Activated T-helper 17 cell treated with anti-CD3 and anti-CD28 coated beads, Interleukin-2, amount 50 U/mL, for 72 hours (primary cell): Measurements from ENCODE around the gene TWF2. TPM values are rescaled to one million over a fixed set of nuclear protein-coding genes. Genes with fewer than 3 reads are reported as not detected.

Experiments
- ATAC-seq: fragments of 150-1000 bp; cut with Tn5 transposase; replicated peaks from 2 replicates; pipeline ENCODE4 v1.10.0; 2021; ENCODE audit warnings: mild to moderate bottlenecking, moderate library complexity
- H3K27ac Mint-ChIP-seq: one replicate; pipeline ENCODE4 v1.8.0; 2022; ENCODE audit warnings: mixed read lengths
- H3K27me3 Mint-ChIP-seq: one replicate; pipeline ENCODE4 v1.8.0; 2022; ENCODE audit warnings: mixed read lengths
- H3K36me3 Mint-ChIP-seq: one replicate; pipeline ENCODE4 v1.8.0; 2022; ENCODE audit warnings: low read depth, mild to moderate bottlenecking, mixed read lengths
- H3K4me1 Mint-ChIP-seq: one replicate; pipeline ENCODE4 v1.8.0; 2022; ENCODE audit warnings: mixed read lengths
- H3K4me3 Mint-ChIP-seq: one replicate; pipeline ENCODE4 v1.8.0; 2022; ENCODE audit warnings: mild to moderate bottlenecking, mixed read lengths
- H3K9me3 Mint-ChIP-seq: one replicate; pipeline ENCODE4 v1.8.0; 2022; ENCODE audit warnings: mixed read lengths
- total RNA-seq, 2 donors: library from RNA; stranded (reverse); gene quantifications; one replicate each; pipeline ENCODE4 v1.2.3, GENCODE V29; 2022

Gene TWF2
- total RNA-seq, 2 donors from 2014 or later = 89.9 to 159 TPM

DNA sequence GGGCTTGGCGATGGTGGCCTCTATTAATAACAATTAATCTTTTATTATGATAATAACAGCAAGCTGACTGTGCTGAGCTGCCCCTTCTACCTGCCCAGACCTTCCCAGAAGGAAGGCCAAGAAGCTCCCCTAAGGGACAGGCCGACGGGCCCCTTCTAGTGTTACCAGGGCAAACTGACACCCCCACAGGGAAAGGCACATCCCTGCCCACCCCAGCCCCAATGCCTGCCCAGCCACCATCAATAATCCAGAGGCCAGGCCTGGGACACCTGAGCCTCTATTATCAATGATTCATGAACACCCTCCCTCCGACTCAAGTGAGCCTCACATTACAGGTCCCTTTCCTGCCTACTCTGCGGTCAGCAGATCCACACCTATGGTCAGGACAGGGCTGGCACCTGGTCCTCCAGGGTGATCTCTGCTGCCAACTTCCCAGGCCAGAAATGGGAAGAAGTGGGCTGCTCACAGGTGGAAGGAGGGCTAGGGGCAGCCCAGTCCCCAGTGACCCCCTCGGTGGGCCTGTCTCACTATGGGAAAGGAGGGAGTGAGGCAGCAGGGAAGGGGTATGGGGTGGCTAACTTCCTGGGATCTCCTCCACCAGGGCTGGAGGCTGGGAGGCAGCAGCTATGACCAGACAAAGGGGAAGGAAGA, 1.8 kb downstream of the TWF2 start:
- H3K9me3 Mint-ChIP-seq = no peaks in the 10 kb centered on the region
- H3K4me1 Mint-ChIP-seq = peaks cover 21% of the 10 kb centered on the region
- ATAC-seq = no peak
- peaks cover 79% of the 10 kb centered on the region for H3K36me3 Mint-ChIP-seq
- H3K4me3 Mint-ChIP-seq = peak overlapping the region; percentile 96
- no peaks in the 10 kb centered on the region for H3K27me3 Mint-ChIP-seq
- peak overlapping the region; percentile 84 for H3K27ac Mint-ChIP-seq

DNA sequence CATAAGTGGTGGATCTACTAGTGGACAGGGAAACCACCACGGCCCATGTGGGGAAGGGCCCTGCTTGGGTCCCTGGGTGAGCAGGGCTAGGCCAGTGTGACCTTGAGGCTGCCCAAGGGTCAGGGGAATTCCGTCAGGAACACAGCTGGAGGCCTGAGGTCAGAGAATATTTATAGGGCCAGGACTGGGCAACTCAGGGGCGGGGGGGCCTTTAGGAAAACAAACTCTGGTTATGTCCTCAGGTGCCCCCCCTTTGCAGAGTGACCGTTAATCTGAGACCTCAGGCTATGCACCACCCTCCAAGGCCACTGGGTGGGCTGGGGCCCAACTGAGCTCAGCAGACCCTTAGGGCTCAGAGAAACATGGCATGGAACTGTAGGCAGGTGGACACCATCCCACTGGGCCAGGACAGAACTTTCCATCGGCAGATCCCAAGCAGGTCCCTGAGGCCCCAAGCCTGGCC, 2.5 kb downstream of the TWF2 start:
- Mint-ChIP-seq H3K9me3 (no peaks in the 10 kb centered on the region), H3K27me3 (no peaks in the 10 kb centered on the region), H3K27ac (peak overlapping the region; percentile 84), H3K36me3 (peaks cover 79% of the 10 kb centered on the region), H3K4me3 (peak overlapping the region; percentile 96), H3K4me1 (peaks cover 21% of the 10 kb centered on the region)
- ATAC-seq = no peak

DNA sequence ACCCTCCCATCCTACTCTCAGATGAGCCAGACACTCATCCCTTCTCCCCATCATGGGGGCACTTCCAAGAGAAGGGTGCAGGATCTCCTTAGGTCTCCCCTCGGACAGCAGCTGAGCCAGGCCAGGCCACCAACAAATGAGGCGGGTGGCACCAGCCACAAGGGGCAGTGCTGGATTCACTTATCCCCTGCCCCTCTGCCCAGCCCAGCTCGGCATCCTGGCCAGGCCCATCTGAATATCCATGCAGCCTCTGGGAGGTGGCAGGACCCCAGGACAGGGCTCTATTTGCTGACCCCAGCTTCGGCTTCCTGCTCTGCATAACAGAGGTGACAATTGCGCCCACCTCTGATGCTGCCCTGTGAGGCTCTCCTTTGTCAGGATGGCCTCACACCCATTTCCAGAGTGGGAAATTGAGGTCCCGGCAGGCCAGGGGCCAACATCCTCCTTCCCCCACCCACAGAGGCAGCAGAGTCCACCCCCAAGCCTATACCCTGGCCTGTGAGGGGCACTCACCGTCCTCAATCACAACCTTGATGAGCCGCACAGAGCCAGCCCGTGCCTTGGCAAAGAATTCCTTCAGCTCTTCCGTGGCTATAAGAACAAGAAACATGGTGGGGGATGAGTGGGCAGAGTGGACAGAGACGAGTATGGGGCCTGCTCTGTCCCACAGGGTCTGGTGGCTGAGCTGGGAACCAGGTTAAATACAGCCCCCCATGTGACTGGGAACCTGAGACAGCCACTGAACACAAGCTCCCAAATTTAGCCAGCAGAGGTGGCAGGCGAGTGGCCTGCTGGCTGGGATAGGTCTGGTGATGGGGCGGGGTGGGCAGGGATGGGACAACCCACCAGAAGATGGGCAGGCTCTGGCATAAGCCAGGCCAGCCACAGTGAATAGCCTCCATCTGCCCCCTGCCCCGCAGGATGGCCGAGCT, 4.2 kb downstream of the TWF2 start:
- peaks cover 81% of the 10 kb centered on the region for H3K36me3 Mint-ChIP-seq
- no peaks in the 10 kb centered on the region for H3K9me3 Mint-ChIP-seq
- H3K4me3 Mint-ChIP-seq = no peak overlapping the region
- peak overlapping the region; percentile 59 for H3K27ac Mint-ChIP-seq
- no peaks in the 10 kb centered on the region for H3K27me3 Mint-ChIP-seq
- ATAC-seq = no peak
- peaks cover 10% of the 10 kb centered on the region for H3K4me1 Mint-ChIP-seq

DNA sequence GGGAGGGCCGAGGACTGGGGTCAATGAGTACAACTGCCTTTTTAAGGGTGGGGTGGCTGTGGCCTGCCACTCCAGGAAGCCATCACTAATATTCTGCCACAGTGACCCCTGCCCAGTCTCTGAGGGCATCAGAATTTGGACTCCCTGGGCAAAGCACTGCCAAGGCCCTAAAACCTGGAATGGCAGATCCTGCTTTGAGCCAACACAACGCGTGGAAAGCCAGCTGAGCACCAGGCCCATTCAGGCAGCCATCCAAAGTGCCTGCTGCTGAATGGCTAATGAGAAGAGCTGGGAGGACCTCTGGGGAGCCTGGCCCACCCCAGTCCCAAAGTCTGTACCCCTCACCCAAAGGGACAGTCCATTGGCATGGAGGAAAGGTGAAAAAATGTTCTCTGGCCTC, 5.0 kb downstream of the TWF2 start:
- no peak overlapping the region for H3K27ac Mint-ChIP-seq
- H3K4me3 Mint-ChIP-seq = peak overlapping the region; percentile 53
- peaks cover 81% of the 10 kb centered on the region for H3K36me3 Mint-ChIP-seq
- H3K27me3 Mint-ChIP-seq = no peaks in the 10 kb centered on the region
- ATAC-seq = no peak
- H3K9me3 Mint-ChIP-seq = no peaks in the 10 kb centered on the region
- H3K4me1 Mint-ChIP-seq = peaks cover 10% of the 10 kb centered on the region

DNA sequence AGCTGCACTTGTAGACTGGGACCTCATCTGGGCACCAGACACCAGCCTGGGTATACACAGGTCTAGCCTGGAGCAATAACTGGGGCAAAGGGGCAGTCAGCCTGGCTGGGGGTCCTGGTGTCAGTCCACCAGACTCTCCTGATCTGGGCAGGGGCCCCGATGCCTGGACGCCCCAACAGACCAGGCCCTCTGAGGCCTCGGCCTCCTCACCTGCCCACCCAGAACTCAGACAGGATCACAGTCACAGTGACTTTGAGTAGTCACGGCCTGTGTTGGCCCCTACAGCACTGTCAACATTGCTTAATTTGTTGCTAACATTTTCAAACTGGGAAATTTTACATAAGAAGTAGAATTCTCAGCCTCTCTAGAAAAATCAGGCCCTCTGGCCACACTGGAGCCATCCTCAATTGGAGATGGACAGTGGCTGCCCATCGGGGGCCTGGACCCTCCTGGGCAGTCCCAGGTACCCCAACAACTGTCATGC, 5.8 kb downstream of the TWF2 start:
- peaks cover 77% of the 10 kb centered on the region for H3K36me3 Mint-ChIP-seq
- ATAC-seq = no peak
- peak overlapping the region; percentile 36 for H3K27ac Mint-ChIP-seq
- peaks cover 10% of the 10 kb centered on the region for H3K4me1 Mint-ChIP-seq
- peak overlapping the region; percentile 53 for H3K4me3 Mint-ChIP-seq
- H3K27me3 Mint-ChIP-seq = no peaks in the 10 kb centered on the region
- H3K9me3 Mint-ChIP-seq = no peaks in the 10 kb centered on the region

DNA sequence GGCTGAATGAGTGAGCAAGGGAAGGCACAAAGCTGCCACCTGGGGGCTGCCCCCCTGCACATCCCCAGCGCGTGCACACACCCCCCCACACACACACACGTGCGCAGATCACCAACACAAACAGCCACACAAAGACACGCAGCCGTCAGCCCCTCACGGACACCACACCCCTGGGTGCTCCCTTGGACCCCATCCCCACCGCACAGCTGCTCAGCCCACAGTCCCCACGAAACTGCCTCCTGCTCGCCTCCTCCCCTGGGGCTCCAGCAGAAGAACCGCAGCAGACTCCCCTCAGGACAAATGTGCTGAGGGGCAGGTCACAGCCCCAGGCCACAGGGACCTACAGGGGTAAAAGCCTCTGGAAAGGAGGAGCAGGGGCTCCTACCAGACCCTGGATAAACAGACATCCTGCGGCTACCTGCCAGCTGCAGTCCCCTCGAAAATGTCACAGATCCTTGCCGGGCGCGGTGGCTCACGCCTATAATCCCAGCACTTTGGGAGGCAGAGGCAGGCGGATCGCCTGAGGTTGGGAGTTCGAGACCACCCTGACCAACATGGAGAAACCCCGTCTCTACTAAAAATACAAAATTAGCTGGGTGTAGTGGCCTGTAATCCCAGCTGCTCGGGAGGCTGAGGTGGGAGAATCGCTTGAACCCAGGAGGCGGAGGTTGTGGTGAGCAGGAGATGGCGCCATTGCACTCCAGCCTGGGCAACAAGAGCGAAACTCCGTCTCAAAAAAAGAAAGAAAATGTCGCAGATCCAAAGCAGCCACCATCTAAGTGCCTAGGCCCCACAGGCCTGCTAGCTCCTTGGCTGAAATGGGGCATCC, 6.5 kb downstream of the TWF2 start:
- ATAC-seq = no peak
- Mint-ChIP-seq H3K27me3 (no peaks in the 10 kb centered on the region), H3K27ac (peak overlapping the region; percentile 36), H3K9me3 (no peaks in the 10 kb centered on the region), H3K4me1 (peaks cover 10% of the 10 kb centered on the region), H3K4me3 (peak overlapping the region; percentile 53), H3K36me3 (peaks cover 83% of the 10 kb centered on the region)

DNA sequence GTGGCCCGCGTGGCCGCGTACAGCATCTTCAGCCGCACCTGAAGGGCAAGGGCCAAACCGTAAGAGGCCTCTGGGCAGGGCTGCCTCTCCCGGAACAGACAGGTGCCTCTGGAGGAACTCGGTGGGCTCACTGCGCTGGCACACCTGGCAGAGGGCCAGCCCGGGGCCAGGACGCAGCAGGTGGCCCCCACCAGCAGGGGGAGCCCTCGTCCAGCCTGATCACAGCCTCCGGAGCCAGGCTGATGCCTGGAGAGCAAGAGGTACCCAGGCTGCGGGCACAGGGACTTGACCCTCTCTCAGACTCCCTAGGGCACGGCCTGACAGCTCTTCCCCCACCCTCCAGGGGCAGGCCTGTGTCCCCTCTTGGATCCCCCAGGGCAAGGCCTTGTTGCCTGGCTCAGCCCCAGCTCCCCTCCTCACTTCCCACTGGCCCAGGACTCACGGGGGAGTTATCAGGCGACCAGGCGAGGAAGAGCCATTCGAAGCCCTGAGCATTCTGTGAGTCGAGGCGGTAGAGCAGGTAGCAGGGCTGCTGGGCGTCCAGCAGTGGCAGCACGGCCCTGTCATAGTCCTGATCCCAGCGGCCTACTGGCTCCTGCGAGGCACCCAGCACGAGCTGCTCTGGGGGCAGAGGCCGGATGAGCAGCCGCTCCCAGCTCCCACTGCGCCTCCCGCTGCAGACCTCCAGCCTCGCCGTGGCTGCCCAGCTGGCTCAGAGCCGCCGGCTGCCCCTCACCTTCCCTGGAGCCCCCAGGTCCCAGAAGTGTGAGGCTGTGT, 7.3 kb downstream of the TWF2 start:
- Mint-ChIP-seq H3K36me3 (peaks cover 80% of the 10 kb centered on the region), H3K9me3 (no peaks in the 10 kb centered on the region), H3K27me3 (no peaks in the 10 kb centered on the region), H3K4me3 (peak overlapping the region; percentile 53), H3K4me1 (peaks cover 9% of the 10 kb centered on the region), H3K27ac (peak overlapping the region; percentile 73)
- ATAC-seq = peak; percentile 85

DNA sequence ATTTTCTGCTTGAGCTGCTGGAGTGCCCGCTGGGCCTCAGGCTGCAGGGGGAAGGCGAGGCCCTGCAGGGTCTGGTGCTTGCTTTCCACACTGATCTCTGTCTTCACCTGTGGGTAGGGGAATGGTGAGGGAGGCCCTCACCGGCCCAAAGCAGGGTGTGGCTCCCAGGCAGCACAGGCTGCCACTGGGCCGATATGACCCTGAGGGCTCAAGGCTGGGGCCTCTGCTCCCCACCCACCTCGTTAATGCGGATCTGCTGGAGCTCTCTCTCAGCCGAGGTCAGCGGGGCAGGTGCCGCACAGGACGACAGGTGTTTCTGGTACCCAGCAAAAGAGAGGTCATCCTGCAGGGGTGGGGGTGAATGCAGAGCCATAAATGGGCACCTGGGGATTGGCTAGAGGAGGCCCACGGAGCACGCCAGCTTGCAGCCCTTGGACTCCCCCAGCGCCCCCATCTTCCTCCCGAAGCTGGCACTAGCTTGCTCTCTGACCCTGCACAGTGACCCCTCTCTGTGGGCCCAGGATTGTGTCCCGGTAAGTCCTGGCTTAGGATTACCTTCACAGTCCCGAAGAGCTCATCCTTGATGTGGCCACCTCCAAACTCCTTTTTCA, 8.0 kb downstream of the TWF2 start:
- Mint-ChIP-seq H3K27me3 (no peaks in the 10 kb centered on the region), H3K4me3 (no peak overlapping the region), H3K27ac (peak overlapping the region; percentile 73), H3K4me1 (peaks cover 15% of the 10 kb centered on the region), H3K36me3 (peaks cover 75% of the 10 kb centered on the region), H3K9me3 (no peaks in the 10 kb centered on the region)
- ATAC-seq = no peak

DNA sequence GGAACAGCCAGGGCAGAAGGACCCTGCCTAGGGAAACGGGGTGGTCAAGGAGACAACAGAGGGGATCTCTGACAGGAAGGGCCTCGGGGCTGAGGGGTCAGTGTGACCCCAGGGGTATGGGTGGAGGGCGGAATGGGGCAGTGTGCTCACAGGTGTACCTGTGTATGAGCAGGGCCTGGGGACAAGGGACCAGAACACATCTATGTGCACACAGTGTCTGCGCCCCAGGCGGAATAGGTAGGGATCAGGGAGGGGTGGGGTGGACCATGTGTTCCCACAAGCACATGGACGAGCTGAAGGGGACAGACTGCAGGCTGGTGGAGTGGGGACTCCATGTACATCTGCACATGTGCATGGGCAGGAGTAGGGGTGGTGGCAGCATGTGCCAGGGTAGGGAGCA, 8.5 kb downstream of the TWF2 start:
- no peak for ATAC-seq
- Mint-ChIP-seq H3K27me3 (no peaks in the 10 kb centered on the region), H3K4me3 (no peak overlapping the region), H3K4me1 (peaks cover 21% of the 10 kb centered on the region), H3K9me3 (no peaks in the 10 kb centered on the region), H3K27ac (peak overlapping the region; percentile 43), H3K36me3 (peaks cover 69% of the 10 kb centered on the region)

DNA sequence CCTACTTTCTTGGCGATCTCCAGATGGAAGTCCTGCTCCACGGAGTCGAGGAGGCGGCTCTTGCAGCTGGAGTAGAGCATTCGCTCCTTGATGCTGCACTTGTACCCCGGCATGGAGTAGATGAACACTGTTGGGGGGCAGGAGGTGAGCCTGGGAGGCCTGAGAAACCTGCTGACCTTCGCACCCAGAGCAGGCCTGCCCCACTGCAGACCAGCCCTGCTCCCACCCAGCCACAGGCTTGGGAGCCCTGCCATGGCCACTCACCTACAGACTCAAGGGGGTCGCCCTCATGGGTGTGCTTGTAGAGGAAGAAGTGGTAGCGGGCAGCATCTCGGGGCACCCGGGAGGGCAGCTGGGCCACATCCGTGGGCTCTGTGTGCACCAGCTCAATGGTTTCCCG, 9.3 kb downstream of the TWF2 start:
- no peaks in the 10 kb centered on the region for H3K27me3 Mint-ChIP-seq
- H3K27ac Mint-ChIP-seq = no peak overlapping the region
- no peak for ATAC-seq
- no peak overlapping the region for H3K4me3 Mint-ChIP-seq
- peaks cover 61% of the 10 kb centered on the region for H3K36me3 Mint-ChIP-seq
- H3K9me3 Mint-ChIP-seq = no peaks in the 10 kb centered on the region
- peaks cover 25% of the 10 kb centered on the region for H3K4me1 Mint-ChIP-seq

DNA sequence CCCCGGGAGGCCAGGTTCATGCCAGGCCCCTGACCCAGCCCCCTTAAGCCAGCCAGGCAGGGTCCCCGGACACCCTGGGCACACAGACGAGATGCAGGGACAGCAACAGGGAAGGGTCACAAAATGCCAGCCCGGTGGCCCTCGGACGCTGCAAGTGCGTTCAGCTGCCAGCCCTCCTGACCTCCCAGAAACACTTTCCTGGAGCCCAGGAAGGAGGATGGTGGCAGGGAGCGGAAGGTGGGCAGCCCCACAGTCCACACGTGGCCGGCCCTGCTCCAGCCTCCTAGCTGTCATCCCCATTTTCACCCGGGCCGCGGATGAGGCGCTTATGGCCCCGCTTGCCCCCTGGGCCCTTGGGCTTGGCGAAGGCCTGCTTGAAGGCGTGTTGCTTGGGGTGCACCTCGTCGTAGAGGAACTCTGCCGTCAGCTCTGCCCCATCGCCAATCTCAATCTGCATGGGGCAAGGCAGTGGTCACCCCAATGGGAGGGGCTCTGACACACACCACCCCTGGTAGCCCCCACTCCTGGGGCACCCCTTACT, 10.1 kb downstream of the TWF2 start:
- H3K4me1 Mint-ChIP-seq = peaks cover 32% of the 10 kb centered on the region
- no peak overlapping the region for H3K4me3 Mint-ChIP-seq
- ATAC-seq = no peak
- no peaks in the 10 kb centered on the region for H3K9me3 Mint-ChIP-seq
- no peaks in the 10 kb centered on the region for H3K27me3 Mint-ChIP-seq
- peaks cover 53% of the 10 kb centered on the region for H3K36me3 Mint-ChIP-seq
- no peak overlapping the region for H3K27ac Mint-ChIP-seq

DNA sequence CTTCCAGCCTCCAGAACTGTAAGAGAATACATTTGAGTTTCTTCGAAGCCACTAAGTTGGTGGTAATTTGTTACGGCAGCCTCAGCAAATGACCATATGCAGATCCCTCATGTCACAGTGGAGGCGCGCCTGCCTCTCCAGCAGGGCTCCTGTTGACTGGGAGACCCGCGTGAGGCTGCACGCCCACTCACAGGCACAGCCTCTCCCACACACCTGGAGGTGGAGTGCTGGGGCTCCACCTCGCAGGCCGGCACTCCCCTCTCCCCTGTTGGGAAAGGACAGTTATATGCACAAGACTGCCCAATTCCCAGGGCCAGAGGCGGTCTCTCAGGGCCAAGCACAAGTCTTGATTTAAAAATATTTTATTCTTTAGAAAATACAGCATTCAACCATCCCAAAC, 10.7 kb downstream of the TWF2 start:
- H3K4me1 Mint-ChIP-seq = peaks cover 37% of the 10 kb centered on the region
- no peaks in the 10 kb centered on the region for H3K9me3 Mint-ChIP-seq
- no peak overlapping the region for H3K27ac Mint-ChIP-seq
- ATAC-seq = no peak
- H3K4me3 Mint-ChIP-seq = no peak overlapping the region
- H3K27me3 Mint-ChIP-seq = no peaks in the 10 kb centered on the region
- H3K36me3 Mint-ChIP-seq = peaks cover 47% of the 10 kb centered on the region

DNA sequence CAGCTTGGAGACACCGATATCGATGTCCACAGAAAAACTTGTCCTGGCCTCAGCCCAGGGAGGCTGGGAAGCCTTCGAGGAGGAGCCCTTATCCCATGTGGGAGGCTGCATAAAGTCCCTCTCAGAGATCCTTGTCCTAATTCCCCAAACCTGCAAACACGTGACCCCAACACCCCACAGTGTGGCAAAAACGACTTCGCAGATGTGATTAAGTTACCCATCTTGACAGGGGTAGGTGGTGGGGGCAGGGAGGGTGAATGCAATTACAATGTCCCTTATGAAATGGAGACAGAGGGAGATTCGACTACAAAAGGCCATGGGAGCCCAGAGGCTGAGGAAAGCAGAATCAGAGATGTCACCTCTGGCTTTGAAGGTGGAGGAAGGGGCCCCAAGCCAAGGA, 11.2 kb downstream of the TWF2 start:
- Mint-ChIP-seq H3K9me3 (no peaks in the 10 kb centered on the region), H3K4me1 (peaks cover 38% of the 10 kb centered on the region), H3K4me3 (no peak overlapping the region), H3K27me3 (no peaks in the 10 kb centered on the region), H3K36me3 (peaks cover 44% of the 10 kb centered on the region), H3K27ac (no peak overlapping the region)
- no peak for ATAC-seq
